HEK293 (cell line): ENCODE results near the gene HOXB1.

Experiments used
- BCL11B ChIP-seq: fragments of 450-650 bp; formaldehyde crosslinking; IDR thresholded peaks from 2 replicates; pipeline ENCODE4 v1.5.1; 2016; ENCODE audit warnings: low read depth, missing biosample characterization, missing genetic modification characterization
- EGR2 ChIP-seq: fragments of 450-650 bp; formaldehyde crosslinking; IDR thresholded peaks from 2 replicates; pipeline ENCODE4 v1.5.1; 2016; ENCODE audit warnings: low read depth, missing biosample characterization, missing genetic modification characterization
- GLIS2 ChIP-seq: fragments of 450-650 bp; formaldehyde crosslinking; IDR thresholded peaks from 2 replicates; pipeline ENCODE4 v1.5.1; 2016; ENCODE audit warnings: missing biosample characterization, missing genetic modification characterization
- KLF10 ChIP-seq: fragments of 450-650 bp; IDR thresholded peaks from 2 replicates; pipeline ENCODE4 v1.5.1; 2018; ENCODE audit warnings: missing biosample characterization, mild to moderate bottlenecking, missing genetic modification characterization
- KLF7 ChIP-seq: fragments of 450-650 bp; formaldehyde crosslinking; IDR thresholded peaks from 2 replicates; pipeline ENCODE4 v1.5.1; 2016; ENCODE audit warnings: missing biosample characterization, missing genetic modification characterization, borderline replicate concordance
- MYNN ChIP-seq: fragments of 450-650 bp; formaldehyde crosslinking; IDR thresholded peaks from 2 replicates; pipeline ENCODE4 v1.5.1; 2016; ENCODE audit warnings: missing biosample characterization, missing genetic modification characterization, borderline replicate concordance
- PRDM1 ChIP-seq: fragments of 450-650 bp; formaldehyde crosslinking; IDR thresholded peaks from 2 replicates; pipeline ENCODE4; 2016; ENCODE audit warnings: missing biosample characterization, missing genetic modification characterization
- PRDM10 ChIP-seq: fragments of 450-650 bp; formaldehyde crosslinking; IDR thresholded peaks from 2 replicates; pipeline ENCODE4 v1.5.1; 2016; ENCODE audit warnings: missing biosample characterization, missing genetic modification characterization
- REPIN1 ChIP-seq: fragments of 450-650 bp; formaldehyde crosslinking; IDR thresholded peaks from 2 replicates; pipeline ENCODE4 v1.5.1; 2017; ENCODE audit warnings: missing biosample characterization, missing genetic modification characterization, low read depth
- YY1 ChIP-seq: fragments of 450-650 bp; formaldehyde crosslinking; IDR thresholded peaks from 2 replicates; pipeline ENCODE4 v1.5.1; 2018; ENCODE audit warnings: missing biosample characterization, missing genetic modification characterization
- ZBTB1 ChIP-seq: fragments of 450-650 bp; formaldehyde crosslinking; IDR thresholded peaks from 2 replicates; pipeline ENCODE4 v1.5.1; 2016; ENCODE audit warnings: missing biosample characterization, missing genetic modification characterization
- ZBTB17 ChIP-seq: fragments of 450-650 bp; formaldehyde crosslinking; IDR thresholded peaks from 2 replicates; pipeline ENCODE4 v1.5.1; 2016; ENCODE audit warnings: missing biosample characterization, missing genetic modification characterization
- ZNF169 ChIP-seq: fragments of 450-650 bp; formaldehyde crosslinking; IDR thresholded peaks from 2 replicates; pipeline ENCODE4 v1.5.1; 2016; ENCODE audit warnings: missing biosample characterization, missing genetic modification characterization
- ZNF175 ChIP-seq: fragments of 450-650 bp; formaldehyde crosslinking; IDR thresholded peaks from 2 replicates; pipeline ENCODE4 v1.5.1; 2016; ENCODE audit warnings: missing biosample characterization, missing genetic modification characterization
- ZNF214 ChIP-seq: fragments of 450-650 bp; formaldehyde crosslinking; IDR thresholded peaks from 2 replicates; pipeline ENCODE4 v1.5.1; 2017; ENCODE audit warnings: missing biosample characterization, mild to moderate bottlenecking, missing genetic modification characterization, borderline replicate concordance
- ZNF266 ChIP-seq: fragments of 450-650 bp; formaldehyde crosslinking; IDR thresholded peaks from 2 replicates; pipeline ENCODE4 v1.5.1; 2016; ENCODE audit warnings: missing biosample characterization, missing genetic modification characterization, low read depth
- ZNF335 ChIP-seq: fragments of 450-650 bp; formaldehyde crosslinking; conservative IDR thresholded peaks from 2 replicates; pipeline ENCODE4 v1.5.1; 2016; ENCODE audit warnings: missing biosample characterization, missing genetic modification characterization
- ZNF37A ChIP-seq: fragments of 450-650 bp; IDR thresholded peaks from 2 replicates; pipeline ENCODE4 v1.5.1; 2018; ENCODE audit warnings: missing biosample characterization, missing genetic modification characterization
- ZNF394 ChIP-seq: fragments of 450-650 bp; formaldehyde crosslinking; IDR thresholded peaks from 2 replicates; pipeline ENCODE4 v1.5.1; 2016; ENCODE audit warnings: missing biosample characterization, missing genetic modification characterization, mild to moderate bottlenecking, moderate library complexity, borderline replicate concordance
- ZNF426 ChIP-seq: fragments of 450-650 bp; formaldehyde crosslinking; IDR thresholded peaks from 2 replicates; pipeline ENCODE4 v1.5.1; 2017; ENCODE audit warnings: missing biosample characterization, missing genetic modification characterization, mild to moderate bottlenecking, inconsistent platforms, moderate library complexity
- ZNF529 ChIP-seq: fragments of 450-650 bp; formaldehyde crosslinking; IDR thresholded peaks from 2 replicates; pipeline ENCODE4 v1.5.1; 2017; ENCODE audit warnings: missing genetic modification characterization, missing biosample characterization; ENCODE audit not compliant: insufficient replicate concordance
- ZNF621 ChIP-seq: fragments of 450-650 bp; formaldehyde crosslinking; IDR thresholded peaks from 2 replicates; pipeline ENCODE4 v1.5.1; 2017; ENCODE audit warnings: missing biosample characterization, missing genetic modification characterization
- ZNF670 ChIP-seq: fragments of 450-650 bp; formaldehyde crosslinking; IDR thresholded peaks from 2 replicates; pipeline ENCODE4 v1.5.1; 2016; ENCODE audit warnings: missing biosample characterization, missing genetic modification characterization, low read depth
- ZNF776 ChIP-seq: fragments of 450-650 bp; formaldehyde crosslinking; IDR thresholded peaks from 2 replicates; pipeline ENCODE4 v1.5.0; 2017; ENCODE audit warnings: missing biosample characterization, missing genetic modification characterization, borderline replicate concordance
- ZSCAN30 ChIP-seq: fragments of 450-650 bp; IDR thresholded peaks from 2 replicates; pipeline ENCODE4 v1.5.1; 2018; ENCODE audit warnings: missing biosample characterization, mild to moderate bottlenecking, missing genetic modification characterization, moderate library complexity
- ZSCAN4 ChIP-seq: fragments of 450-650 bp; formaldehyde crosslinking; IDR thresholded peaks from 2 replicates; pipeline ENCODE4 v1.5.1; 2017; ENCODE audit warnings: missing biosample characterization, missing genetic modification characterization
- ZXDB ChIP-seq: fragments of 450-650 bp; formaldehyde crosslinking; IDR thresholded peaks from 2 replicates; pipeline ENCODE4 v1.5.1; 2016; ENCODE audit warnings: missing biosample characterization, missing genetic modification characterization
- TF ChIP-seq, protein P1 (sequence below): fragments of 450-650 bp; formaldehyde crosslinking; conservative IDR thresholded peaks from 2 replicates; pipeline ENCODE4 v1.5.1; 2016; ENCODE audit warnings: low read depth, missing biosample characterization, missing genetic modification characterization
- TF ChIP-seq, protein P2 (sequence below): fragments of 450-650 bp; formaldehyde crosslinking; IDR thresholded peaks from 2 replicates; pipeline ENCODE4 v1.5.1; 2016; ENCODE audit warnings: missing biosample characterization, missing genetic modification characterization, borderline replicate concordance

Gene HOXB1

DNA sequence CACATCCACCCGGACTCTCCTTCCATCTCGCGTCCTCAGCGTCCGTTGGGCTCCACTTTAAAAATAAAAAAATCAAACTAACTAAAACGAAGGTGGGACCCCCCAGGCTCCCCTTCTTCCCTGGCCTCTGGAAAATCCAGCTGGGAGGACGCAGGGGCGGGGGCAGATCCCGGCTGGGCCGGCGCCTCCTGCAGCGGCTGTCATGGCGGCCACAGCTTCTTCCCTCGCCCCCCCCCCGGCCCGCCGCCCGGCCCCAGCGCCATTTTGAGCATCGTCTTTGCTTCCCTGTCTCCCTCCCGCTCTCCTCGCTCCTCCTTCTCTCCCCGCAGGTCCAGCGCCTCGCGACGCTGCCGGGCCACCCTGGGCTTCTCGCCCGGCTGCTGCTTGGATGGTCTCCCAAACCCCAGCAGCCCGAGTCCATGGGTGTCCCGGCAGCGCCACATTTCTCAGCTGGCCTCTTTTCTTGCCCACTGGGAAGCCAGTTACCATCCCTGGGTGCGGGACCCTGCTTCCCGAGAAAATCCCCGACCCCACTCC, 10.8 kb upstream of the HOXB1 start (continued):
- TF ChIP-seq ZSCAN30 (tag by site-specific recombination) (no peak), ZBTB1 (tag by site-specific recombination) (no peak), KLF10 (tag by site-specific recombination) (no peak), ZXDB (tag by site-specific recombination) (peak; percentile 85), BCL11B (tag by site-specific recombination) (no peak), ZNF335 (tag by site-specific recombination) (peak; percentile 88), ZNF169 (no peak), ZNF776 (tag by site-specific recombination) (no peak), KLF7 (tag by site-specific recombination) (no peak), ZNF37A (tag by site-specific recombination) (no peak), EGR2 (tag by site-specific recombination) (no peak), ZNF621 (tag by site-specific recombination) (no peak), ZNF394 (tag by site-specific recombination) (0 out of 2 replicates have a peak, but pooled peaks have one; percentile 27), PRDM1 (tag by site-specific recombination) (no peak), ZNF529 (no peak), ZNF175 (tag by site-specific recombination) (no peak), ZNF266 (tag by site-specific recombination) (no peak), ZBTB17 (peak; percentile 56; the same call in 1 of the 2 replicates), ZNF214 (tag by site-specific recombination) (no peak), ZSCAN4 (tag by site-specific recombination) (no peak), GLIS2 (peak; percentile 83), PRDM10 (tag by site-specific recombination) (peak; percentile 63), ZNF426 (no peak), REPIN1 (tag by site-specific recombination) (no peak), YY1 (tag by site-specific recombination) (peak; percentile 89; the same call in 1 of the 2 replicates), MYNN (tag by site-specific recombination) (no peak), ZNF670 (tag by site-specific recombination) (no peak)
- TF ChIP-seq, protein P1, sequence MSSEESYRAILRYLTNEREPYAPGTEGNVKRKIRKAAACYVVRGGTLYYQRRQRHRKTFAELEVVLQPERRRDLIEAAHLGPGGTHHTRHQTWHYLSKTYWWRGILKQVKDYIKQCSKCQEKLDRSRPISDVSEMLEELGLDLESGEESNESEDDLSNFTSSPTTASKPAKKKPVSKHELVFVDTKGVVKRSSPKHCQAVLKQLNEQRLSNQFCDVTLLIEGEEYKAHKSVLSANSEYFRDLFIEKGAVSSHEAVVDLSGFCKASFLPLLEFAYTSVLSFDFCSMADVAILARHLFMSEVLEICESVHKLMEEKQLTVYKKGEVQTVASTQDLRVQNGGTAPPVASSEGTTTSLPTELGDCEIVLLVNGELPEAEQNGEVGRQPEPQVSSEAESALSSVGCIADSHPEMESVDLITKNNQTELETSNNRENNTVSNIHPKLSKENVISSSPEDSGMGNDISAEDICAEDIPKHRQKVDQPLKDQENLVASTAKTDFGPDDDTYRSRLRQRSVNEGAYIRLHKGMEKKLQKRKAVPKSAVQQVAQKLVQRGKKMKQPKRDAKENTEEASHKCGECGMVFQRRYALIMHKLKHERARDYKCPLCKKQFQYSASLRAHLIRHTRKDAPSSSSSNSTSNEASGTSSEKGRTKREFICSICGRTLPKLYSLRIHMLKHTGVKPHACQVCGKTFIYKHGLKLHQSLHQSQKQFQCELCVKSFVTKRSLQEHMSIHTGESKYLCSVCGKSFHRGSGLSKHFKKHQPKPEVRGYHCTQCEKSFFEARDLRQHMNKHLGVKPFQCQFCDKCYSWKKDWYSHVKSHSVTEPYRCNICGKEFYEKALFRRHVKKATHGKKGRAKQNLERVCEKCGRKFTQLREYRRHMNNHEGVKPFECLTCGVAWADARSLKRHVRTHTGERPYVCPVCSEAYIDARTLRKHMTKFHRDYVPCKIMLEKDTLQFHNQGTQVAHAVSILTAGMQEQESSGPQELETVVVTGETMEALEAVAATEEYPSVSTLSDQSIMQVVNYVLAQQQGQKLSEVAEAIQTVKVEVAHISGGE (tag by site-specific recombination): peak; percentile 20; the same call in 1 of the 2 replicates
- TF ChIP-seq, protein P2, sequence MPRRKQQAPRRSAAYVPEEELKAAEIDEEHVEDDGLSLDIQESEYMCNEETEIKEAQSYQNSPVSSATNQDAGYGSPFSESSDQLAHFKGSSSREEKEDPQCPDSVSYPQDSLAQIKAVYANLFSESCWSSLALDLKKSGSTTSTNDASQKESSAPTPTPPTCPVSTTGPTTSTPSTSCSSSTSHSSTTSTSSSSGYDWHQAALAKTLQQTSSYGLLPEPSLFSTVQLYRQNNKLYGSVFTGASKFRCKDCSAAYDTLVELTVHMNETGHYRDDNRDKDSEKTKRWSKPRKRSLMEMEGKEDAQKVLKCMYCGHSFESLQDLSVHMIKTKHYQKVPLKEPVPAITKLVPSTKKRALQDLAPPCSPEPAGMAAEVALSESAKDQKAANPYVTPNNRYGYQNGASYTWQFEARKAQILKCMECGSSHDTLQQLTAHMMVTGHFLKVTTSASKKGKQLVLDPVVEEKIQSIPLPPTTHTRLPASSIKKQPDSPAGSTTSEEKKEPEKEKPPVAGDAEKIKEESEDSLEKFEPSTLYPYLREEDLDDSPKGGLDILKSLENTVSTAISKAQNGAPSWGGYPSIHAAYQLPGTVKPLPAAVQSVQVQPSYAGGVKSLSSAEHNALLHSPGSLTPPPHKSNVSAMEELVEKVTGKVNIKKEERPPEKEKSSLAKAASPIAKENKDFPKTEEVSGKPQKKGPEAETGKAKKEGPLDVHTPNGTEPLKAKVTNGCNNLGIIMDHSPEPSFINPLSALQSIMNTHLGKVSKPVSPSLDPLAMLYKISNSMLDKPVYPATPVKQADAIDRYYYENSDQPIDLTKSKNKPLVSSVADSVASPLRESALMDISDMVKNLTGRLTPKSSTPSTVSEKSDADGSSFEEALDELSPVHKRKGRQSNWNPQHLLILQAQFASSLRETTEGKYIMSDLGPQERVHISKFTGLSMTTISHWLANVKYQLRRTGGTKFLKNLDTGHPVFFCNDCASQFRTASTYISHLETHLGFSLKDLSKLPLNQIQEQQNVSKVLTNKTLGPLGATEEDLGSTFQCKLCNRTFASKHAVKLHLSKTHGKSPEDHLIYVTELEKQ (tag by site-specific recombination): no peak
